ENCODE data around the gene ZNF267.
"Not testable (repeated sequence)": the region's sequence is repeated elsewhere in the genome, so short reads cannot be mapped to it uniquely, and the experiment has no call there.

The ZNF267 gene

DNA sequence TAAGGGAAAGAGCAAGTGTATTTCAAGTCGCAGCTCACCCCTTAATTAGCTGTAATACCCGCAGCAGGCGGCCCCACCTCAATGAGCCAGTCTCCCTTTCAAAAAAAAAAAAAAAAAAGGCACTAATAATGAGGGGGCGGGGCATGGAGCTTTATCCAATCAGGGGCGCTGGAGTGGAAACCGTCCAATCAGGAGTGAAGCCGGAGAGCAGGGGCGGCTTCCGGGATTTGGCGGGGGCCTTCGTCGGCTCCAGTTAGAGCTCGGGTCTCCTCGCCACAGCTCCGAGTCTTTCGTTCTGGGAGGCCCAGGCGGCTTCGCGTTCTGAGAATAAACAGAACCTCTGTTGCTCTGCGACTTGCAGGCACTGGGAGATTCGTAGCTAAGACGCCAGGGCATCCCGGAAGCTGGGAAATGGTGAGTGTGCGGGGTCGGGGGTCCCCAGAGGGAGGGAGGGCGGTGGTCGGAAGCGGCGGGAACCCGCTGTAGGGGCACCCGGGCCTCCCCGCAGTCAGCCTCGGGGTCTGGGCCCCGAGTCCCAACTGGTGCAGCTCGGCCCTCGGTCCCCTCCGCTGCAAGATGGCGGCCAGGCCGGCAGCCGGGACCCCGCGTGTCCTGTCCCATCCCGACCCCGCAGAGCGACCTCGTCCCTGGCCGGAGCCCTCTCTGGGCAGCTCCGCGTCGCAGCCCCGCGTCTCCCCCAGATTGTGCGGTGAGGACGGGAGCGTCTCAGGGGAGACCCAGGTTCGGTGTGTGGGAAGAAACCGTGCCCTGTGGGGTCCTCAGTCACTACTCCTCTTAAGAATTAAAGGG lies at the start of gene ZNF267:
ZNF267 (plus strand) TSS at position 252 of the 810 bp plus-strand sequence; CDS start at position 412, 160 bp downstream.
- DNase-seq, result peak; percentile 88 to 98 (median 94)
- intact Hi-C loops (cut with DNase I), result loop anchor here (5.0 kb wide), 1 partner anchor 411 kb away; no protein-coding TSS in a partner anchor

DNA sequence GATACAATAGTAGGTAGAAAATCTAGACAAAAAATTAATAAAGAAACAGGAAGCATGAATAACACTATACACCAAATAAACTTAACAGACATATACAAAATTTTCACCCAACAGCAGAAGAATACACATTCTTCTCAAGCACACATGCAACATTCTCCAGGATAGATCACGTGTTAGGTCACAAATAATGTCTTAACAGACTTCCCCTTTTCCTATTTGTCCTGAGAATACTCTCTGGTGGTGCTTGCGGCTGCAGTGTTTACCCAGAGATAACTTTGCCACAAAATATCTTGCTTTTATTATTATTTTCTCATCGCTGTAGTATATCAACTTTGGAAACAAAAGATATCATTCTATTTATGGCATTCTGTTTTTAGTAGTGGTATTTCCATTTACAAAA lies 40.6 kb upstream of the ZNF267 start:
- intact Hi-C loops (cut with DNase I), result no loop called here

GRCh38 chr16:31836396-31836795 lies 37.2 kb upstream of the ZNF267 start:
- DNase-seq; intact Hi-C loops (cut with DNase I): not testable (repeated sequence)

More for the DNA sequence above, 40.6 kb upstream of the ZNF267 start:
- no peak for DNase-seq

DNA sequence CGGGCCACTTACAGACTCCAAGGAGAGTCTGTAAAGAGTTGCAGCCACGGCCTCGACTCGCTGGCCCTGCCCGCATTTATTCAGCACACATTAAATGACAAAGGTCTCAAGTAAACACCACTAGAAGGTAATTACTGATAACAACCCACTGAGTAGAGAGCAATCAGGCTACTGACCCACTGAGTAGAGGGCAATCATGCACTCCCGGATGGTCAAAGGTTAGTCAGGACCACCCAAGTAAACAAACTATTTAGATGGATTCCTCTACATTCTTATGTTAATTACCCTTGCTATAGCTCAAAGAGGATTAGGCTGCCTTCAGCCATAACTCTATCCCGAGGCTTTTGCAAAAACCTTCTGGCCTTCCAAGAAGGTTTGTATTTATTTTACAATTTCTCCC lies 30.7 kb upstream of the ZNF267 start:
- intact Hi-C loops (cut with DNase I), result no loop called here
- no peak for DNase-seq

- DNase-seq; intact Hi-C loops (cut with DNase I): not testable (repeated sequence)
These were observed 25.0 kb upstream of the ZNF267 start for GRCh38 chr16:31848572-31848971.

DNA sequence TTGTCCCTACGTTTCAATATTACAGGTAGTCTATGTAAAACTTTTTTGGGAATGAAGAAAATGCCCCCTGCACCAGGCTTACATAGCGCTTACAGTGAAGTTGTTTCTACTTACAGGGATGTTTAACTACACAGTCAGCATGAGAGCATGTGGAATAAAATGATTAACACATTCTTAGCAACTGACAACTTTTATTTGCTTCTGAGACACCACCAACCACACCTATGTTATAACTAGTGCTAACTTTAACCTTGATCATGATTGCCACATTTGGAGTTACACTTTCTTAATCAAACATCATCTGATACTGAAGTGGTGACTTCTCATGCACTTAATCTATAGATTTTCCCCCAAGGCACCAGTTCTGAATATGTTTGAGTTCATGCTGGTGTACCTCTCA lies 20.3 kb upstream of the ZNF267 start:
- no peak for DNase-seq
- intact Hi-C loops (cut with DNase I), result no loop called here

GRCh38 chr16:31860508-31860907 lies 13.1 kb upstream of the ZNF267 start:
- DNase-seq, result no peak
- intact Hi-C loops (cut with DNase I), result loop anchor here (10.0 kb wide), 1 partner anchor 876 kb away; the partner anchor contains the start of gene HSD3B7

DNA sequence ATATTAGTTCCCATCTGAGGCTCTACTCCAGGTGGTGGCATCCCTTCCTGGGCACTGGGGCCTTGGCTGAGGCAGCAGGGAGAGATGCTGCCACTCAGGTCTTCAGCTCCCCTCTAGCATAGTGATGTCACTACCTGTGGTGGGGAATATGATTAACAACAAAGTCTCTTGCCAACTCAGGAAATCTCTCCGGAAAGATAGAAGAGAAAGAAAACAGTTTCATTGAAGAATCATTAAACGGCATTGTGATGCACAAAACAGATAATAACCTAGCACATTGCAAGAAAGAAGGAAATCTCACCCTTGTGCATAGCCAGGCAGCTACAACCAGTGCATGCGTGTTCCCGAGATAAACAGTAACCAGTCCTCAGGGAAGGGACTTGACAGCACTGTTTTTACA lies 12.2 kb upstream of the ZNF267 start:
- no peak for DNase-seq
- intact Hi-C loops (cut with DNase I), result loop anchor here (10.0 kb wide), 1 partner anchor 877 kb away; the partner anchor contains the start of gene HSD3B7

DNA sequence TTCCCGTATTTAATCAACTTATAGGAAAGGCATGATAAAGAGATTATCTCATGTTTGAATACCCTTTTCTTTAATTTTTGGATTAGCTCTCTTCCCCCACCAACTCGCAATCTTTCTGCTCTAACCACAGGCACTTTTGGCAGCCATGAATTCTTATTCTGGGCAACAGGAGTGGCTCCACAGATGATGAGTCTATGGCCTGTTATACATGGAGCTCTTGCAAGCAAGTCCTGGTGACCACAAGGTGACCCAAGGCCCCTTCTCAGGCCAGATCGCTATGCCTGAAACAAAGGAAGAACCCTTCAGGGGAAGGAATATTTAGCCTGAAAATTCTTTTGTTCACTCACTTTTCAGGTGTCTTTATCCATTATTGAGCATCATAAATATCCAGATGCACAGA lies 10.8 kb upstream of the ZNF267 start:
- intact Hi-C loops (cut with DNase I), result loop anchor here (10.0 kb wide), 1 partner anchor 878 kb away; the partner anchor contains the start of gene HSD3B7
- no peak for DNase-seq

DNA sequence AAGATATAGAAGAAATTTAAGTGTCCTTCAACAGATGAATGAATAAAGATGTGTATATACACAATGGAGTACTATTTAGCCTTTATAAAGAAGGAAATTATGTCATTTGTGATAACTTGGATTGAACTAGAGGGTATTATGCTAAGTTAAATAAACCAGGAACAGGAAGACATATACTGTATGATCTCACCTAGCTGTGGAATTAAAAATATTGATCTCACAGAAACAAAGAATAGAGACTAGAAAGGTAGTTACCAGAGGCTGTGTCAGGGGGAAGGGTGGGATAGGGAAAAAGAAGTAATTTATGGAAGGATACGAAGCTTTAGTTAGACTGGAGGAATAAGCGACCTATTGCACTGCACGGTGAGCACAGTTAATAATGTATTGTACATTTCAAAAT lies 5.4 kb upstream of the ZNF267 start:
- intact Hi-C loops (cut with DNase I), result loop anchor here (10.0 kb wide), 1 partner anchor 883 kb away; the partner anchor contains the start of gene HSD3B7
- no peak for DNase-seq

- intact Hi-C loops (cut with DNase I), result loop anchor here (10.0 kb wide), 1 partner anchor 884 kb away; the partner anchor contains the start of gene HSD3B7
- peak; percentile 50 to 96 (median 85) for DNase-seq
These were observed 4.9 kb upstream of the ZNF267 start for GRCh38 chr16:31868691-31869167.

GRCh38 chr16:31869511-31870201 lies 4.0 kb upstream of the ZNF267 start:
- DNase-seq, result peak in 34 of 42 donors; percentile 29 to 82 (median 56)
- intact Hi-C loops (cut with DNase I), result loop anchor here (5.0 to 10.0 kb wide), 2 partner anchors 407 to 885 kb away; partner anchors contain the start of gene HSD3B7

DNA sequence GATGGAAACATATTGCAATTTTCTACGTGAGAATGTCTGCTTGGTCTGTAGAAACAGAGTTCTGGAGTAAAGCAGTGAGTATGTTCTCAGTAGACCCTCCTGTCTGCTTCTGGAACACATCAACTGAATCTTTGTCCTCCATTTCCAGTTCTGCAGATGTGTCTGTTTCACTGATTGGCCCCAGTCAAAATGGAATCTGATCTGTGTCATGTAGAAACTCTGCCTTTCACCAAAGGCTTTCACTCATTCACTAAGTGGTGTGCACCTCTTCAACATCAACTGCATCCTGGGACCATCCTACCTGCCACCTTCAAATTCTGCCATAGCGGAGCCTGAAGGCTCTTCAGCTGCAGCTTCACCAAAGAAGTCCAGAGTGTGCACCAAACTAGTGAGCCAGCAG lies 2.8 kb upstream of the ZNF267 start:
- no peak for DNase-seq
- intact Hi-C loops (cut with DNase I), result loop anchor here (5.0 kb wide), 1 partner anchor 409 kb away; no protein-coding TSS in a partner anchor

GRCh38 chr16:31871510-31871909 lies 2.1 kb upstream of the ZNF267 start:
- intact Hi-C loops (cut with DNase I), result loop anchor here (5.0 kb wide), 1 partner anchor 409 kb away; no protein-coding TSS in a partner anchor
- DNase-seq, result no peak

GRCh38 chr16:31872201-31872600 lies 1.4 kb upstream of the ZNF267 start:
- no peak for DNase-seq
- intact Hi-C loops (cut with DNase I), result loop anchor here (5.0 kb wide), 1 partner anchor 410 kb away; no protein-coding TSS in a partner anchor

- no peak for DNase-seq
- intact Hi-C loops (cut with DNase I), result loop anchor here (5.0 kb wide), 1 partner anchor 412 kb away; no protein-coding TSS in a partner anchor
These were observed 932 bp downstream of the ZNF267 start for GRCh38 chr16:31874366-31875111.

DNA sequence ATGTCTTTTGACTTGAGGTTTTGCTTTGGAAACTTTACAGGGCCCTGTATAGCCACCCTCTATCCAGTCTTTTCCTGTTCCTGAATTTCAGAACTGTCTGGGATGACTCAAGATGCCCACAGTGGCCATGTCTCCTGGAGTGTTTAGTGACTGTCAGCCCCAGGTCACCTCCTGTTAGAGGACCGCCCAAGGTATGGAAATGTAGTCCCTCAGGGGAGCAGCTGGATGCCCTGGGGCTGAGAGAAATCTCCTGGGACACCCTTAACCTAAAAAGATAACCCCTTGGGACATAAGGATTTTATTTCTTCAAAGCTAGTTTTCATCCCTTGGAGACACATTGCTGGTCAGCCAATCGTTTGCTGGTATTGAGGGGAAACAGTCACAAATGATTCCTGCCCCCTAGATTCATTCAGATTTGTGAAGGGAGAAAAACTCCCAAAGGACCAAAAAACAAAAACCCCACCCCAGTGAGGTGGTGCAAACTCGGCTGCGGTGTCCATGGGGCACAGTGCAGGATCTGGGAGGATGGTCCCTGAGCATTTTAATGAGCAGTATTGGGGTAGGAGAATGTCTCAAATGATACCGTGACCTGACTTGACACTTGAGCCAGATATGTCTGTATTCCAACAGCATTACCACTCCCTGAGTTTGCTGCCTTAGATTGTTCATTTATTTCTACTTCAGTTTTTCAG lies 1.7 kb downstream of the ZNF267 start:
- intact Hi-C loops (cut with DNase I), result no loop called here
- DNase-seq, result no peak

GRCh38 chr16:31875928-31876547 lies 2.4 kb downstream of the ZNF267 start:
- intact Hi-C loops (cut with DNase I), result no loop called here
- DNase-seq, result no peak
